ENCODE data around the gene IDH1.

GRCh38 chr2:208234786-208235185, 20.1 kb downstream of the IDH1 start:
- TF ChIP-seq CTCF (IDR thresholded peaks at IDR 0.05): no peak
- TF ChIP-seq POLR2A (IDR thresholded peaks at IDR 0.05): no peak

All from body of pancreas (tissue), 4 donors.